Mucosa of descending colon (tissue), 3 donors: ENCODE results near the gene UPF3A. TPM values are rescaled to one million over a fixed set of nuclear protein-coding genes. Genes with fewer than 3 reads are reported as not detected.

Source experiments
- ATAC-seq: fragments of 200-7000 bp; cut with Tn5 transposase; one replicate; pipeline ENCODE4 v1.9.1; 2020; ENCODE audit warnings: mild to moderate bottlenecking, moderate library complexity
- DNase-seq, 3 donors: peaks; one replicate each; pipeline ENCODE4 v3.0.0-alpha.2; 2020
- H3K36me3 ChIP-seq: fragments of 200-600 bp; one replicate; pipeline ENCODE4 v1.8.0; 2021; ENCODE audit warnings: low read depth, mild to moderate bottlenecking
- H3K4me1 ChIP-seq: fragments of 200-600 bp; one replicate; pipeline ENCODE4 v1.8.0; 2021; ENCODE audit warnings: low read depth, mild to moderate bottlenecking
- H3K4me3 ChIP-seq: fragments of 200-600 bp; one replicate; pipeline ENCODE4 v1.8.0; 2021; ENCODE audit warnings: mild to moderate bottlenecking
- H3K9me3 ChIP-seq: fragments of 200-600 bp; one replicate; pipeline ENCODE4 v1.8.0; 2021; ENCODE audit warnings: mild to moderate bottlenecking
- intact Hi-C, 2 donors: fragments of 100-400 bp; cut with DNase I in 1 of 2; cut with micrococcal nuclease in 1 of 2; formaldehyde crosslinking; loops; one replicate each; pipeline versions ENCODE4 v1.11.0 to v1.11.1; 2022; cut with DNase I, micrococcal nuclease
- total RNA-seq, 3 donors: library from RNA; stranded (reverse); fragmentation: NEBNext Ultra II Directional in 2 of 3; extraction: Animal tissue kit (Norgen Biotek cat#: 25700) in 2 of 3; gene quantifications; one replicate each; pipeline versions ENCODE4 v1.2.1 to v1.2.4, GENCODE V29; 2021 to 2023
- TF ChIP-seq, protein P1 (sequence below): fragments of 200-600 bp; IDR thresholded peaks from one replicate; pipeline ENCODE4 v1.8.0; 2022; ENCODE audit warnings: antibody characterized with exemption, mild to moderate bottlenecking
- donor health status: DM: no; HTN: no; CAD: no; lungs with moderate emphysema.
- donor health status: DM: no; HTN: no; CAD: no.
- donor health status: DM: no; HTN: yes; CAD: no.

UPF3A gene
- total RNA-seq, 3 donors from 2014 or later = 35.6 to 41.6 (median 41.0) TPM

DNA sequence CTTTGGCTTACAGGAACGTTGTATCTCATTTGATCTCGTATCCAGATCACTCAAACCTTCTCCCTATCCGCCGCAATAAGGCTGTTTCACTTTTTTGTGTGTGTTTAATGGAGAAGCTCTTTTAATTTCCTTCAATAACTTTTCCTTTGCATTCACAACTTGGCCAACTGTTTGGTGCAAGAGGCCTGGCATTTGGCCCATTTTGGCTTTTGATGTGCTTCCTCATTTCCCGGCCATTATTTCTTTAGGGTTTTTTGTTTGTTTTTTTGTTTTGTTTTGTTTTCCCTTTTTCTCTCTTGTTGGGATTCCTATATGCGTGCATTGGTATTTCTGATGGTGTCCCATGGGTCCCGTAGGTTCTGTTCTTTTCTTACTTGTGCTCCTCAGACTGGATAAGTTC is 6.1 kb upstream of the UPF3A start:
- peaks cover 1% of the 10 kb centered on the region for H3K4me1 ChIP-seq
- intact Hi-C loops = no loop called here
- H3K4me3 ChIP-seq = no peak overlapping the region
- H3K9me3 ChIP-seq = no peaks in the 10 kb centered on the region
- H3K36me3 ChIP-seq = peaks cover 4% of the 10 kb centered on the region
- TF ChIP-seq, protein P1, sequence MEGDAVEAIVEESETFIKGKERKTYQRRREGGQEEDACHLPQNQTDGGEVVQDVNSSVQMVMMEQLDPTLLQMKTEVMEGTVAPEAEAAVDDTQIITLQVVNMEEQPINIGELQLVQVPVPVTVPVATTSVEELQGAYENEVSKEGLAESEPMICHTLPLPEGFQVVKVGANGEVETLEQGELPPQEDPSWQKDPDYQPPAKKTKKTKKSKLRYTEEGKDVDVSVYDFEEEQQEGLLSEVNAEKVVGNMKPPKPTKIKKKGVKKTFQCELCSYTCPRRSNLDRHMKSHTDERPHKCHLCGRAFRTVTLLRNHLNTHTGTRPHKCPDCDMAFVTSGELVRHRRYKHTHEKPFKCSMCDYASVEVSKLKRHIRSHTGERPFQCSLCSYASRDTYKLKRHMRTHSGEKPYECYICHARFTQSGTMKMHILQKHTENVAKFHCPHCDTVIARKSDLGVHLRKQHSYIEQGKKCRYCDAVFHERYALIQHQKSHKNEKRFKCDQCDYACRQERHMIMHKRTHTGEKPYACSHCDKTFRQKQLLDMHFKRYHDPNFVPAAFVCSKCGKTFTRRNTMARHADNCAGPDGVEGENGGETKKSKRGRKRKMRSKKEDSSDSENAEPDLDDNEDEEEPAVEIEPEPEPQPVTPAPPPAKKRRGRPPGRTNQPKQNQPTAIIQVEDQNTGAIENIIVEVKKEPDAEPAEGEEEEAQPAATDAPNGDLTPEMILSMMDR = no peak
- DNase-seq (peak in 1 of 3 donors; percentile 24), ATAC-seq (no peak)

DNA sequence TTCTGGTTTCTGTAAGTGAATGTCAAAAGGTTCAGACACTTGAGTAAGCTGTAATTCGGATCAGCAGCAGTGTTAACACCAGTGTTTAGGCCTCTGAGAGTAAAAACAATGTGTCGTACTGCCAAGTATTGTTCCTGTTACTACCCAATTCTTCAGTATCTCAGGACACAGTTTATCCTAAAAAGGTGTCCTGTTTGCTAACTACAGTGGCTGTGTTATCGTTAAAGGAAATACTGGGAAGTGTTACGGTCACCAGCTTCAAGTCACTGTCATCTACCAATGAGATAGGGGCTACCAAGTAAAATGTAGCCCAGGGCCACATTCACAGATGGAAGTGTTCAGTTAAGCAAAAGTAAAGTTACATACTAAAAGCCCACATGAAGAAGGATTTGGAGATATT is 2.3 kb upstream of the UPF3A start:
- intact Hi-C loops = no loop called here

DNA sequence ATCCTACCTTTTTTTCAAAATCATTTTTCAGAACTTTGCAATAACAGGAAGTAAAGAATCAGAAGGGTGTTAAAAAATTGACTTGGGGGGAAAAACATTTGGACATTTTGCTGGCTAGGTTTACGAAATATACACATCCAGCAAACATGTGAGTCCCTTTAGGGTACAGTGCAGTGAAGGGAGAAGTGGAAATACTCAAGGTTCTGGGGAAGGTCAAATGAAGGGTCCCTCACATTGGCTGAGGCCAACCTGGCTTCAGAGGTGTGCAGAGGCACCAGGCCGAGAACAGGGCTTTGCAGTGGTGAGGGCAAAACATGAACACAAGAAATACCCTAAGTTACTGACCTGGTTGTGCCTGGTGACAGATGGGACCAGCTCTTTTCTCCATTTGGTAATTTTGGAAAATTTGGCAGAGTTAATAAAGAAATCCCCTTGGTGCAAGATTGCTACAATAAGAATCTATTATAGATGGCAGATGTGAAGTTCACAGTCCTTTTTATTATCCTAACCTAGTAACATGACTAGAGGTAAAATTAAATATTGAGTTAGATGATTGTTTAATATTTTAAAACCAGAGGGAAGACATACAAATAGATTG is 1.5 kb upstream of the UPF3A start:
- no peak for DNase-seq
- Histone ChIP-seq H3K4me1 (peaks cover 20% of the 10 kb centered on the region), H3K4me3 (no peak overlapping the region), H3K36me3 (peaks cover 3% of the 10 kb centered on the region), H3K9me3 (no peaks in the 10 kb centered on the region)
- TF ChIP-seq, protein P1 = no peak
- no peak for ATAC-seq
- intact Hi-C loops = no loop called here

More for the DNA sequence above, 2.3 kb upstream of the UPF3A start:
- ATAC-seq (no peak), DNase-seq (no peak)
- Histone ChIP-seq H3K4me1 (peaks cover 20% of the 10 kb centered on the region), H3K4me3 (no peak overlapping the region), H3K36me3 (peaks cover 3% of the 10 kb centered on the region), H3K9me3 (no peaks in the 10 kb centered on the region)
- TF ChIP-seq, protein P1 = no peak

DNA sequence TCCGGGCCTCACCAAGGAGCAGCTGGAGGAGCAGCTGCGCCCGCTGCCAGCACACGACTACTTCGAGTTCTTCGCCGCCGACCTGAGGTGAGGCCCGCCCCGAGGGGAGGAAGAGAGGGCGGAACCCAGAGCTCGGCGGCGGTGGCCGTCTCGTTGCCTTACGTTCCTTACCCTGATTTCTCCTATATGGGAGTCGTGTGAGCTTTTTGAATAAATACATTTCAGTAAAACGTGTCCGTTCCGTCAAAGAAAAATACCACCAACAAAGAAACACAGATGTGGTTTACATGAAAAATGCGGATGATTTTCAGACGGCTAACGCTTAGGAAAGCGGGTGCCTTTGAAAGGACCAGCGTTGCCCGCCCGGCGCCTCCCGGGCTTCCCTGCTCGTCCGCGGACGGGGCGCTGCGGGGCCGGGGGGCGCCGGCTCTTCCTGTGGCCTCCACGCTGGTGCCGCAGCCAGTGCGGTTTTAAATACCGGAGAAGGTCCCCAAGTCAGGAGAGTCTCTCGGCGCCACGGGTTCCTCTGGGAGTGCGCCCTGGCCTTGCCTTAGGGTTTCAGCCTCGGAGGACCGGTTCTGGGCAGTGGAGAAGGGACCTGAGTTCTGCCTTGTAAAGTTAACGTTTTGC is 755 bp downstream of the UPF3A start:
- intact Hi-C loops = no loop called here
- H3K4me1 ChIP-seq = peaks cover 20% of the 10 kb centered on the region
- H3K4me3 ChIP-seq = peak overlapping the region; percentile 71
- no peaks in the 10 kb centered on the region for H3K9me3 ChIP-seq
- DNase-seq = peak; percentile 46 to 71 (median 68)
- TF ChIP-seq, protein P1 = no peak
- H3K36me3 ChIP-seq = no peaks in the 10 kb centered on the region
- ATAC-seq = peak; percentile 78

DNA sequence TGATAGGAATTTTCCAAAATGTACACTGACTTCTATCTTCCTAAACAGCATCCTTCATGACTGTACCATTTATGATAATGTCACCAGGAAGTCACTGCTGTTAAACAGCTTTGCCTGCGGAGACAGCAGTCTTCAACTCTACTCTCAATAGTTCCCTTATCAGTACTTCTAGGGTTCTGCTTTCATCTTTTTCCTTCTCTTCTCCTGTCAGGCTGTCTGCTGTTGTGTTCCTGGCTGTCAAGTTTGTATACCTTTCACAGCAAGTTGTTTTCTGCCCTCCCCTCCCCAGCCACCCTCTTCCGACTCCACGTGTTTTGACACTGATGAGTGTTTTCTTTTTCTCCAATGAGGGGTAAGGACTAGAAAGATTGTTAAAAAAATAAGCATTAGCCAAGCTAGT is 2.2 kb downstream of the UPF3A start:
- no peaks in the 10 kb centered on the region for H3K36me3 ChIP-seq
- no peak for DNase-seq
- H3K4me3 ChIP-seq = no peak overlapping the region
- TF ChIP-seq, protein P1 = no peak
- peaks cover 20% of the 10 kb centered on the region for H3K4me1 ChIP-seq
- H3K9me3 ChIP-seq = no peaks in the 10 kb centered on the region
- intact Hi-C loops = no loop called here
- ATAC-seq = no peak
